ENCODE measurements around the gene MAPK10. TPM values are rescaled to one million over a fixed set of nuclear protein-coding genes. Genes with fewer than 3 reads are reported as not detected.
A peak's percentile ranks its signal among the peaks of the same experiment; 100 is the strongest.

Gene MAPK10
- total RNA-seq, 2 donors from 2014 or later: 49.7 to 64.9 TPM

- Histone ChIP-seq H3K9me3 (no peaks in the 10 kb centered on the region), H3K4me3 (no peak overlapping the region), H3K27me3 (replicated peaks; ENCODE audit: insufficient read depth) (no peaks in the 10 kb centered on the region), H3K4me1 (replicated peaks) (no peaks in the 10 kb centered on the region), H3K36me3 (no peaks in the 10 kb centered on the region), H3K27ac (no peak overlapping the region)
- intact Hi-C loops (cut with DNase I): loop anchor here (10.0 kb wide), 2 partner anchors 66 to 834 kb away; no protein-coding TSS in a partner anchor
- DNase-seq (ENCODE audit: low spot score): no peak
- TF ChIP-seq, protein P1, sequence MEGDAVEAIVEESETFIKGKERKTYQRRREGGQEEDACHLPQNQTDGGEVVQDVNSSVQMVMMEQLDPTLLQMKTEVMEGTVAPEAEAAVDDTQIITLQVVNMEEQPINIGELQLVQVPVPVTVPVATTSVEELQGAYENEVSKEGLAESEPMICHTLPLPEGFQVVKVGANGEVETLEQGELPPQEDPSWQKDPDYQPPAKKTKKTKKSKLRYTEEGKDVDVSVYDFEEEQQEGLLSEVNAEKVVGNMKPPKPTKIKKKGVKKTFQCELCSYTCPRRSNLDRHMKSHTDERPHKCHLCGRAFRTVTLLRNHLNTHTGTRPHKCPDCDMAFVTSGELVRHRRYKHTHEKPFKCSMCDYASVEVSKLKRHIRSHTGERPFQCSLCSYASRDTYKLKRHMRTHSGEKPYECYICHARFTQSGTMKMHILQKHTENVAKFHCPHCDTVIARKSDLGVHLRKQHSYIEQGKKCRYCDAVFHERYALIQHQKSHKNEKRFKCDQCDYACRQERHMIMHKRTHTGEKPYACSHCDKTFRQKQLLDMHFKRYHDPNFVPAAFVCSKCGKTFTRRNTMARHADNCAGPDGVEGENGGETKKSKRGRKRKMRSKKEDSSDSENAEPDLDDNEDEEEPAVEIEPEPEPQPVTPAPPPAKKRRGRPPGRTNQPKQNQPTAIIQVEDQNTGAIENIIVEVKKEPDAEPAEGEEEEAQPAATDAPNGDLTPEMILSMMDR (IDR thresholded peaks at IDR 0.05): no peak
- TF ChIP-seq POLR2AphosphoS5 (IDR thresholded peaks at IDR 0.05) (no peak), POLR2A (IDR thresholded peaks at IDR 0.05) (no peak)
- WGBS: 79% methylated on average over 3 of the region's 3 CpGs
Observed at GRCh38 chr4:85979276-85979675, 380.6 kb downstream of the MAPK10 start.

DNA sequence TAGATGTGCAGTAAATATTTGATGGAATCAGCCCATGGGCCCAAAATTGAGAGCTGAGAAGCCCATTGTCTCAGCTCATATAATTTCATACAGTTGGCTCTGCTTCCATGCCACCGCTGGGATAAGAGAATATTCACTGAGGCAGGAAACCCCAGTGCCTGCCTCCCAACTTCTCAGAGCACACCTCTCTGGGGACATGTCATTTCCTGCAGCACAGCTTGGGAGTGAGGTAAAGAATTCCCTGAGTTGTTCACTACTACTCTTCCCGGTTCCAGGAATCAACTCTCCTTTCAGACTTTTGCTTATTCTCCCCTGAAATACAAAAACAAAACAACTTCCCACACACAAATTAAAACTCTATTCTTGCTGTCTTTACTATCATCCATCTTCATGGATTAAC lies 389.3 kb downstream of the MAPK10 start:
- intact Hi-C loops (cut with DNase I): loop anchor here (10.0 kb wide), 2 partner anchors 74 to 826 kb away; no protein-coding TSS in a partner anchor
- no peak overlapping the region for H3K27ac ChIP-seq
- WGBS: 50% methylated on average over 2 of the region's 2 CpGs

GRCh38 chr4:85968945-85969819 lies 390.7 kb downstream of the MAPK10 start:
- intact Hi-C loops (cut with DNase I): loop anchor here (5.0 to 10.0 kb wide), 2 partner anchors 174 to 212 kb away; no protein-coding TSS in a partner anchor
- no peaks in the 10 kb centered on the region for H3K27me3 ChIP-seq (replicated peaks; ENCODE audit: insufficient read depth)
- no peaks in the 10 kb centered on the region for H3K4me1 ChIP-seq (replicated peaks)
- WGBS: 38% methylated on average over 3 of the region's 3 CpGs
- no peak overlapping the region for H3K27ac ChIP-seq
- H3K4me3 ChIP-seq: no peak overlapping the region
- H3K9me3 ChIP-seq: no peaks in the 10 kb centered on the region
- no peak for DNase-seq (ENCODE audit: low spot score)
- H3K36me3 ChIP-seq: no peaks in the 10 kb centered on the region
- no peak for TF ChIP-seq POLR2A (IDR thresholded peaks at IDR 0.05)
- no peak for TF ChIP-seq POLR2AphosphoS5 (IDR thresholded peaks at IDR 0.05)
- TF ChIP-seq, protein P1 (IDR thresholded peaks at IDR 0.05): peak in 3 of 4 experiments; percentile 55 to 62 (median 58)

More for the DNA sequence above, 389.3 kb downstream of the MAPK10 start:
- DNase-seq (ENCODE audit: low spot score): no peak
- H3K27me3 ChIP-seq (replicated peaks; ENCODE audit: insufficient read depth): no peaks in the 10 kb centered on the region
- H3K4me3 ChIP-seq: no peak overlapping the region
- H3K4me1 ChIP-seq (replicated peaks): no peaks in the 10 kb centered on the region
- TF ChIP-seq, protein P1 (IDR thresholded peaks at IDR 0.05): no peak
- TF ChIP-seq POLR2A (IDR thresholded peaks at IDR 0.05) (no peak), POLR2AphosphoS5 (IDR thresholded peaks at IDR 0.05) (no peak)
- no peaks in the 10 kb centered on the region for H3K36me3 ChIP-seq
- H3K9me3 ChIP-seq: no peaks in the 10 kb centered on the region

- H3K27ac ChIP-seq: no peak overlapping the region
- intact Hi-C loops (cut with DNase I): loop anchor here (5.0 to 10.0 kb wide), 2 partner anchors 173 to 211 kb away; no protein-coding TSS in a partner anchor
- 85% methylated on average over 2 of the region's 2 CpGs for WGBS
Observed at GRCh38 chr4:85967872-85968271, 392.0 kb downstream of the MAPK10 start.

More at GRCh38 chr4:85967872-85968271, 392.0 kb downstream of the MAPK10 start:
- no peaks in the 10 kb centered on the region for H3K9me3 ChIP-seq
- no peaks in the 10 kb centered on the region for H3K4me1 ChIP-seq (replicated peaks)
- TF ChIP-seq, protein P1 (IDR thresholded peaks at IDR 0.05): no peak
- no peak overlapping the region for H3K4me3 ChIP-seq
- DNase-seq (ENCODE audit: low spot score): no peak
- no peaks in the 10 kb centered on the region for H3K27me3 ChIP-seq (replicated peaks; ENCODE audit: insufficient read depth)
- no peaks in the 10 kb centered on the region for H3K36me3 ChIP-seq

Data from prostate gland (tissue), 2 donors.